ENCODE data around the gene ITPA. TPM values are rescaled to one million over a fixed set of nuclear protein-coding genes. Genes with fewer than 3 reads are reported as not detected.

The ITPA gene
- total and polyA plus RNA-seq, 2 of the 13 experiments (the other 11 are each of a cell fraction or from before 2014, with no cell fraction given) = 60.1 to 103 TPM

GRCh38 chr20:3168079-3168828 is 41.0 kb upstream of the ITPA start (continued):
- TF ChIP-seq ZNF782 (CRISPR knock-in tag; IDR thresholded peaks at IDR 0.05; ENCODE audit: borderline replicate concordance) (0 out of 2 replicates have a peak, but pooled peaks have one; percentile 52), PLRG1 (conservative IDR thresholded peaks at IDR 0.05) (no peak), FOSL2 (CRISPR knock-in tag; IDR thresholded peaks at IDR 0.05) (peak; percentile 49; the same call in 1 of the 2 replicates), NCOA2 (CRISPR knock-in tag; IDR thresholded peaks at IDR 0.05) (peak; percentile 59), ZNF20 (CRISPR knock-in tag; IDR thresholded peaks at IDR 0.05) (no peak), ZNF362 (CRISPR knock-in tag; IDR thresholded peaks at IDR 0.05; ENCODE audit: borderline replicate concordance) (peak; percentile 20), KAT2B (IDR thresholded peaks at IDR 0.05; ENCODE audit: borderline replicate concordance, low read depth, low read length) (no peak), ZNF605 (CRISPR knock-in tag; IDR thresholded peaks at IDR 0.05) (peak; percentile 94), DBP (CRISPR knock-in tag; IDR thresholded peaks at IDR 0.05; ENCODE audit: not compliant biosample characterization) (no peak), PHB2 (IDR thresholded peaks at IDR 0.05; ENCODE audit: partially characterized antibody) (no peak), MTERF4 (CRISPR knock-in tag; IDR thresholded peaks at IDR 0.05) (peak; percentile 95), EHMT2 (IDR thresholded peaks at IDR 0.05; ENCODE audit: borderline replicate concordance, low read depth, low read length) (no peak), ZNF260 (CRISPR knock-in tag; IDR thresholded peaks at IDR 0.05; ENCODE audit: borderline replicate concordance, low read depth) (no peak), ZNF746 (CRISPR knock-in tag; IDR thresholded peaks at IDR 0.05) (peak; percentile 76), SATB2 (CRISPR knock-in tag; IDR thresholded peaks at IDR 0.05) (no peak), ZNF234 (CRISPR knock-in tag; conservative IDR thresholded peaks at IDR 0.05) (no peak), GPBP1L1 (CRISPR knock-in tag; IDR thresholded peaks at IDR 0.05) (no peak), TBL1XR1 (IDR thresholded peaks at IDR 0.05; ENCODE audit: borderline replicate concordance, low read length, partially characterized antibody) (peak; percentile 31), ZNF850 (CRISPR knock-in tag; conservative IDR thresholded peaks at IDR 0.05) (peak; percentile 78; the same call in 1 of the 2 replicates), ZNF567 (CRISPR knock-in tag; IDR thresholded peaks at IDR 0.05; ENCODE audit: borderline replicate concordance) (no peak; the same call in 1 of the 2 replicates), U2AF1 (optimal IDR thresholded peaks at IDR 0.05; ENCODE audit: low read depth, low read length) (peak; percentile 24), NR1H2 (CRISPR knock-in tag; IDR thresholded peaks at IDR 0.05; ENCODE audit: borderline replicate concordance, low read depth) (no peak)

Measured in HepG2 (cell line).